HL-60 (cell line): ENCODE data around the gene NEK11.

ENCODE experiments used
- CTCF ChIP-seq: IDR thresholded peaks from one replicate; pipeline ENCODE4 v1.5.1; 2011; ENCODE audit warnings: low read length, control low read depth, inconsistent platforms; ENCODE audit not compliant: insufficient read depth
- GABPA ChIP-seq: IDR thresholded peaks from 2 replicates; pipeline ENCODE4 v1.6.1; 2012; ENCODE audit warnings: low read depth

DNA sequence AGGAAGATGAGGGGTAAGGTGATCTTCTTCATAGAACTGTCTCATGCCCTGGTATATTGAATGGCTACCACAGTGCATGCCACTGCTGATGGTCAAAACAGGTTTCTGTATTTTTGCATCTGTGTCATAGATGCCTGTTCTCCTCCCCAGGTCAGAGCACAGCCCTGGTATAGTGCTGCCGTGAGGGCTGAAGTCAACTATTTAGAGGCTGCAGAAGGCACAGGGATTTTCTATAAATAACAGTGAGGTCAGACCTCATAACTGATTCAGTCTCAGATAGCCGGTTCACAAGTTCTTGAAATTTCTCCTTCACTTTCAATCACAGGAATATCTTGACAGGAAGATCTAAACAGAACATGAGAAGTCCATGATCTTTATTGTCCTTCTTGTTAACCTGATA lies 255.7 kb downstream of the NEK11 start:
- TF ChIP-seq CTCF (no peak), GABPA (no peak)
